Fibroblast of the aortic adventitia (primary cell): ENCODE measurements around the gene PBX1. TPM values are rescaled to one million over a fixed set of nuclear protein-coding genes. Genes with fewer than 3 reads are reported as not detected.
A peak's percentile ranks its signal among the peaks of the same experiment; 100 is the strongest.

Experiments used
- DNase-seq: peaks from one replicate; pipeline ENCODE4 v3.0.0-alpha.2; 2010; ENCODE audit warnings: low read depth
- H3K4me3 ChIP-seq: 2 replicates; pipeline ENCODE4 v1.5.1; 2011; ENCODE audit warnings: low read depth, mild to moderate bottlenecking, control low read depth, low read length, moderate library complexity
- total RNA-seq: library from RNA; depleted of rRNA; stranded (reverse); fragments of >200 nt; gene quantifications from 2 replicates; pipeline ENCODE4 v1.2.3, GENCODE V29; 2012; ENCODE audit warnings: low replicate concordance
- TF ChIP-seq, protein P1 (sequence below): IDR thresholded peaks from 2 replicates; pipeline ENCODE4 v1.5.1; 2011; ENCODE audit warnings: mild to moderate bottlenecking, low read length, control low read depth, inconsistent platforms; ENCODE audit not compliant: insufficient read depth

The PBX1 gene
- total RNA-seq, 1 donor, result 95.6 TPM

GRCh38 chr1:164757625-164758024 lies 198.6 kb downstream of the PBX1 start:
- H3K4me3 ChIP-seq, result no peak overlapping the region
- TF ChIP-seq, protein P1, sequence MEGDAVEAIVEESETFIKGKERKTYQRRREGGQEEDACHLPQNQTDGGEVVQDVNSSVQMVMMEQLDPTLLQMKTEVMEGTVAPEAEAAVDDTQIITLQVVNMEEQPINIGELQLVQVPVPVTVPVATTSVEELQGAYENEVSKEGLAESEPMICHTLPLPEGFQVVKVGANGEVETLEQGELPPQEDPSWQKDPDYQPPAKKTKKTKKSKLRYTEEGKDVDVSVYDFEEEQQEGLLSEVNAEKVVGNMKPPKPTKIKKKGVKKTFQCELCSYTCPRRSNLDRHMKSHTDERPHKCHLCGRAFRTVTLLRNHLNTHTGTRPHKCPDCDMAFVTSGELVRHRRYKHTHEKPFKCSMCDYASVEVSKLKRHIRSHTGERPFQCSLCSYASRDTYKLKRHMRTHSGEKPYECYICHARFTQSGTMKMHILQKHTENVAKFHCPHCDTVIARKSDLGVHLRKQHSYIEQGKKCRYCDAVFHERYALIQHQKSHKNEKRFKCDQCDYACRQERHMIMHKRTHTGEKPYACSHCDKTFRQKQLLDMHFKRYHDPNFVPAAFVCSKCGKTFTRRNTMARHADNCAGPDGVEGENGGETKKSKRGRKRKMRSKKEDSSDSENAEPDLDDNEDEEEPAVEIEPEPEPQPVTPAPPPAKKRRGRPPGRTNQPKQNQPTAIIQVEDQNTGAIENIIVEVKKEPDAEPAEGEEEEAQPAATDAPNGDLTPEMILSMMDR, result no peak
- DNase-seq, result no peak

- TF ChIP-seq, protein P1, result no peak
- no peak for DNase-seq
- no peak overlapping the region for H3K4me3 ChIP-seq
Measured at GRCh38 chr1:164759144-164759920, 200.3 kb downstream of the PBX1 start.

DNA sequence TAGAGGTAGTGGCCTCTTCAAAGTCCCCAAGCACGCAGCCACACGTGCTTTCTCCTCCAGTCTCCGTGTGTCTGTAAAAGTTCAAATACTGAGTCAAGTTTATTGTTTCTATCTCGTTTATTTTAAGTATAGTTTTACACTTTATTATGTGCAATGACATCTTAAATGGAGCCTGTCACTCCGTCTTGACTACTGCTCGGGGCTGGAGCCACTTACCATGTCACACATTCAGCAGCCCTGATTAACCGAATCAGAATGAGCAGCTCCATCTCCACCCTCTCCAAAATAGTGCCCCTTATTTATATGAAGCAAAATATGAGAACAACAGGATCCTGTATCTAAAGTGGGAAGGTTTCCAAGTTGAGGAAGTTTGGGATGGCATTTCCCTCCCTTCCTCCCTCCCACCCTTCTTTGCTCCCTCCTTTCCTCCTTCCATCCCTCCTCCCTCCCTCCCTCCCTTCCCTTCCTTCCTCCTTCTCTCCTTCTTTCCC lies 201.0 kb downstream of the PBX1 start:
- H3K4me3 ChIP-seq, result no peak overlapping the region
- TF ChIP-seq, protein P1, result no peak

DNA sequence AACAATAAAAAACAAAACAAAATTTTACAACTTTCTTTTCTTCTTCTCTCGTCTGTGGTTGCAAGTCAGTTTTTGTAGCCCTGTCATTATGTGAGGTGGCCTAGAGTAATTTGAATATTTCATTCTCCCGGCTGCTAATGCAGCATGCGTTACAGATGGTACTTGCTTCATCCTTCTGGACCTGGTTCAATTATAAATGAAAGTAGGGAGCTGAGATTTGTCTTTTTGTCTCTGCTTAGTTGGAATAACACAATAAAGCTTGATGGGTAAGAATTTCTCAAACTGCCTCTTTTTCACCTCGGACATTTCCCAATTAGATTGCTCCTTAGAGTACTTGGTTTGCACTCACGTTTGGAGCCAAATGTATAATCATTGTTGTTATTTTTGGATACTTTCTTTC lies 201.6 kb downstream of the PBX1 start:
- no peak overlapping the region for H3K4me3 ChIP-seq

More for the DNA sequence above, 201.0 kb downstream of the PBX1 start:
- DNase-seq, result no peak

DNA sequence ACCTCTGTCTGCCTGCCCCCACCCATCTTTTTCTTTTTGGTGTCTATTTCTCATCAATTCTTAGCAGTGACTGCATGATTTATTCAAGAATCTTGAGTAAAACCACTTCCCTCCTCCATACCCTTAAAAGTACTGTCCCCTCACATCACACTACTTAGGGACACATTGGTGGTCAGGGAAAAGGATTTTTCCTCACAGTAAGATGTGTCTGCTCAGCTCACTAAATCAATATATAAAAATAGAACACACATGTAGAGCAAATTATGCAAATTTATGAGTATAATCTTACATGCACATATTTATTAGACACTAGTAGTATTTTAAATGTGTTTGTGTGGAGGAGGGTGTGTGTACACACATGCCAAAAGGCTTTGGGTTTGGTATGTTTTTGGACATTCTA lies 202.0 kb downstream of the PBX1 start:
- no peak overlapping the region for H3K4me3 ChIP-seq
- no peak for DNase-seq
- TF ChIP-seq, protein P1, result no peak

More for the DNA sequence above, 201.6 kb downstream of the PBX1 start:
- DNase-seq, result peak; percentile 54
- TF ChIP-seq, protein P1, result no peak

DNA sequence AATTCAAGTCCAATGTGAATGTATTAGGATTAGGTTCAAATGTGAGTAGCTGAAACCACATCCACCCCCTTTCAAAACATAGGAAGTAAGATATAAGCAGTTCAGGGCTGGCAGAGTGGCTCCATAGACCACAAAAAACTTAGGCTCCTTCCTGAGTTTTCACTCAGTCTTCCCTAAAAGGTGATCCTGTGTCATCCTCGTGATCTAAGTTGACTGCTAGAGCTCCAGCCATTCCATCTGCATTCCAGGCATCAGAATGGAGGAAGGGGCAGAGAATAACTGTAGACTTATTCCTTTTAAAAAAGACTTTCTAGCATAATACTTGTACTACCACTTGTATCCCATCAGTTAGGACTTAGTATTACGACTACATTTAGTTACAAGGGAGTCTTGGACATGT lies 204.1 kb downstream of the PBX1 start:
- DNase-seq, result no peak
- no peak overlapping the region for H3K4me3 ChIP-seq
- TF ChIP-seq, protein P1, result no peak
